ENCODE measurements around the gene PREX1. TPM values are rescaled to one million over a fixed set of nuclear protein-coding genes. Genes with fewer than 3 reads are reported as not detected.

Gene PREX1
- total and polyA plus RNA-seq, 2 experiments from 2014 or later: 2.4 to 10.3 TPM

DNA sequence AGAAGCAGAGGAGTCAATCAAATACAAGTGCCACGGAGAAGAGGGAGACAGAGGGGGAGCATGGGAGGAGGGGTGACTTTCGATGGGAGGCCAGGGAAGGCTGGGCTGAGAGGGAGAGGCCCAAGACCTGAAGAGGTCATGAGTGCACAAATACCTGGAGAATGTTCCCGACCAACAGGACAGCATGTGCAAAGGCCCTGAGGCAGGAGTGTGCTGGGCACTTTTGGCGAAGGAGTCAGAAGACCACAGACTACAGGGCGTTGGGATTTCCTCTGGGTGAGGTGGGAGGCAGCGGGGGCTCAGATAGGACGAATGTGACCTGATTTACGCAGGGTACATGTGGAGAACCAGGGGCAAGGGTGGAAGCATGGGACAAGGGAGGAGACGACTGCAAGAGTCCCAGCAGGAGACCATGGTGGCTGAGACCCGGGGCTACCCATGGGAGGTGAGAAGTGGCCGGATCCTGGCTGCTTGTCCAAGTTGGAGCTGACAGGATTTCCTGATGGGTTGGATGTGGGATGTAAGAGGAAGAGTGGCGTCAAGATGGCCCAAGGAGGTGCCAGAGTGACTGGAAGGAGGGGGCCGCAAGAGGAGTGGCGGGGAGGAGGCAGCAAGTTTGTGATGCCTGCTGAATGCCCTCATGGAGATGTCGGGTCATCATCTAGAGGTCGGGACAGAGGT is 23.4 kb downstream of the PREX1 start:
- peaks cover 16% of the 10 kb centered on the region for H3K36me3 Mint-ChIP-seq (ENCODE audit: low read depth)
- H3K4me1 Mint-ChIP-seq: no peaks in the 10 kb centered on the region
- Histone ChIP-seq H3K27me3 (ENCODE audit: insufficient read depth) (no peaks in the 10 kb centered on the region), H3K4me3 (no peak overlapping the region), H3K4me1 (ENCODE audit: insufficient read depth) (no peaks in the 10 kb centered on the region), H3K27ac (ENCODE audit: low read depth) (no peak overlapping the region), H2AFZ (no peak overlapping the region), H3K79me2 (replicated peaks; ENCODE audit: insufficient read depth) (no peaks in the 10 kb centered on the region), H4K20me1 (replicated peaks; ENCODE audit: insufficient read depth) (no peaks in the 10 kb centered on the region), H3K4me2 (no peak overlapping the region), H3F3A (replicated peaks; ENCODE audit: low read depth) (no peaks in the 10 kb centered on the region), H3K36me3 (ENCODE audit: insufficient read depth) (no peaks in the 10 kb centered on the region), H3K9me2 (ENCODE audit: insufficient read depth) (no peaks in the 10 kb centered on the region)
- H3K4me3 Mint-ChIP-seq: no peak overlapping the region
- ATAC-seq: no peak
- peaks cover 9% of the 10 kb centered on the region for H3K27me3 Mint-ChIP-seq (ENCODE audit: insufficient read depth, low read depth, poor library complexity)
- DNase-seq (ENCODE audit: low spot score): no peak
- no peak overlapping the region for H3K27ac Mint-ChIP-seq
- TF ChIP-seq, protein P1, sequence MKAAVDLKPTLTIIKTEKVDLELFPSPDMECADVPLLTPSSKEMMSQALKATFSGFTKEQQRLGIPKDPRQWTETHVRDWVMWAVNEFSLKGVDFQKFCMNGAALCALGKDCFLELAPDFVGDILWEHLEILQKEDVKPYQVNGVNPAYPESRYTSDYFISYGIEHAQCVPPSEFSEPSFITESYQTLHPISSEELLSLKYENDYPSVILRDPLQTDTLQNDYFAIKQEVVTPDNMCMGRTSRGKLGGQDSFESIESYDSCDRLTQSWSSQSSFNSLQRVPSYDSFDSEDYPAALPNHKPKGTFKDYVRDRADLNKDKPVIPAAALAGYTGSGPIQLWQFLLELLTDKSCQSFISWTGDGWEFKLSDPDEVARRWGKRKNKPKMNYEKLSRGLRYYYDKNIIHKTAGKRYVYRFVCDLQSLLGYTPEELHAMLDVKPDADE (IDR thresholded peaks at IDR 0.05): no peak
- TF ChIP-seq JUNB (IDR thresholded peaks at IDR 0.05; ENCODE audit: unreplicated experiment) (no peak), EZH2phosphoT487 (IDR thresholded peaks at IDR 0.05; ENCODE audit: unreplicated experiment) (no peak), STAT1 (IDR thresholded peaks at IDR 0.05; ENCODE audit: unreplicated experiment) (no peak), POLR2AphosphoS5 (IDR thresholded peaks at IDR 0.05; ENCODE audit: low read depth) (no peak), NANOG (IDR thresholded peaks at IDR 0.05; ENCODE audit: borderline replicate concordance) (no peak), ZNF331 (CRISPR knock-in tag; IDR thresholded peaks at IDR 0.05; ENCODE audit: low read depth) (no peak), EZH2 (IDR thresholded peaks at IDR 0.05; ENCODE audit: low read depth, unreplicated experiment) (no peak), CREB1 (CRISPR knock-in tag; IDR thresholded peaks at IDR 0.05; ENCODE audit: low read depth) (no peak)
- TF ChIP-seq, protein P2, sequence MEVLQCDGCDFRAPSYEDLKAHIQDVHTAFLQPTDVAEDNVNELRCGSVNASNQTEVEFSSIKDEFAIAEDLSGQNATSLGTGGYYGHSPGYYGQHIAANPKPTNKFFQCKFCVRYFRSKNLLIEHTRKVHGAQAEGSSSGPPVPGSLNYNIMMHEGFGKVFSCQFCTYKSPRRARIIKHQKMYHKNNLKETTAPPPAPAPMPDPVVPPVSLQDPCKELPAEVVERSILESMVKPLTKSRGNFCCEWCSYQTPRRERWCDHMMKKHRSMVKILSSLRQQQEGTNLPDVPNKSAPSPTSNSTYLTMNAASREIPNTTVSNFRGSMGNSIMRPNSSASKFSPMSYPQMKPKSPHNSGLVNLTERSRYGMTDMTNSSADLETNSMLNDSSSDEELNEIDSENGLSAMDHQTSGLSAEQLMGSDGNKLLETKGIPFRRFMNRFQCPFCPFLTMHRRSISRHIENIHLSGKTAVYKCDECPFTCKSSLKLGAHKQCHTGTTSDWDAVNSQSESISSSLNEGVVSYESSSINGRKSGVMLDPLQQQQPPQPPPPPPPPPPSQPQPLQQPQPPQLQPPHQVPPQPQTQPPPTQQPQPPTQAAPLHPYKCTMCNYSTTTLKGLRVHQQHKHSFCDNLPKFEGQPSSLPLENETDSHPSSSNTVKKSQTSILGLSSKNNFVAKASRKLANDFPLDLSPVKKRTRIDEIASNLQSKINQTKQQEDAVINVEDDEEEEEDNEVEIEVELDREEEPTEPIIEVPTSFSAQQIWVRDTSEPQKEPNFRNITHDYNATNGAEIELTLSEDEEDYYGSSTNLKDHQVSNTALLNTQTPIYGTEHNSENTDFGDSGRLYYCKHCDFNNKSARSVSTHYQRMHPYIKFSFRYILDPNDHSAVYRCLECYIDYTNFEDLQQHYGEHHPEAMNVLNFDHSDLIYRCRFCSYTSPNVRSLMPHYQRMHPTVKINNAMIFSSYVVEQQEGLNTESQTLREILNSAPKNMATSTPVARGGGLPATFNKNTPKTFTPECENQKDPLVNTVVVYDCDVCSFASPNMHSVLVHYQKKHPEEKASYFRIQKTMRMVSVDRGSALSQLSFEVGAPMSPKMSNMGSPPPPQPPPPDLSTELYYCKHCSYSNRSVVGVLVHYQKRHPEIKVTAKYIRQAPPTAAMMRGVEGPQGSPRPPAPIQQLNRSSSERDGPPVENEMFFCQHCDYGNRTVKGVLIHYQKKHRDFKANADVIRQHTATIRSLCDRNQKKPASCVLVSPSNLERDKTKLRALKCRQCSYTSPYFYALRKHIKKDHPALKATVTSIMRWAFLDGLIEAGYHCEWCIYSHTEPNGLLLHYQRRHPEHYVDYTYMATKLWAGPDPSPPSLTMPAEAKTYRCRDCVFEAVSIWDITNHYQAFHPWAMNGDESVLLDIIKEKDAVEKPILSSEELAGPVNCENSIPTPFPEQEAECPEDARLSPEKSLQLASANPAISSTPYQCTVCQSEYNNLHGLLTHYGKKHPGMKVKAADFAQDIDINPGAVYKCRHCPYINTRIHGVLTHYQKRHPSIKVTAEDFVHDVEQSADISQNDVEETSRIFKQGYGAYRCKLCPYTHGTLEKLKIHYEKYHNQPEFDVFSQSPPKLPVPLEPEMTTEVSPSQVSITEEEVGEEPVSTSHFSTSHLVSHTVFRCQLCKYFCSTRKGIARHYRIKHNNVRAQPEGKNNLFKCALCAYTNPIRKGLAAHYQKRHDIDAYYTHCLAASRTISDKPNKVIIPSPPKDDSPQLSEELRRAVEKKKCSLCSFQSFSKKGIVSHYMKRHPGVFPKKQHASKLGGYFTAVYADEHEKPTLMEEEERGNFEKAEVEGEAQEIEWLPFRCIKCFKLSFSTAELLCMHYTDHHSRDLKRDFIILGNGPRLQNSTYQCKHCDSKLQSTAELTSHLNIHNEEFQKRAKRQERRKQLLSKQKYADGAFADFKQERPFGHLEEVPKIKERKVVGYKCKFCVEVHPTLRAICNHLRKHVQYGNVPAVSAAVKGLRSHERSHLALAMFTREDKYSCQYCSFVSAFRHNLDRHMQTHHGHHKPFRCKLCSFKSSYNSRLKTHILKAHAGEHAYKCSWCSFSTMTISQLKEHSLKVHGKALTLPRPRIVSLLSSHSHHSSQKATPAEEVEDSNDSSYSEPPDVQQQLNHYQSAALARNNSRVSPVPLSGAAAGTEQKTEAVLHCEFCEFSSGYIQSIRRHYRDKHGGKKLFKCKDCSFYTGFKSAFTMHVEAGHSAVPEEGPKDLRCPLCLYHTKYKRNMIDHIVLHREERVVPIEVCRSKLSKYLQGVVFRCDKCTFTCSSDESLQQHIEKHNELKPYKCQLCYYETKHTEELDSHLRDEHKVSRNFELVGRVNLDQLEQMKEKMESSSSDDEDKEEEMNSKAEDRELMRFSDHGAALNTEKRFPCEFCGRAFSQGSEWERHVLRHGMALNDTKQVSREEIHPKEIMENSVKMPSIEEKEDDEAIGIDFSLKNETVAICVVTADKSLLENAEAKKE (CRISPR knock-in tag; IDR thresholded peaks at IDR 0.05): no peak
- TF ChIP-seq, protein P3, sequence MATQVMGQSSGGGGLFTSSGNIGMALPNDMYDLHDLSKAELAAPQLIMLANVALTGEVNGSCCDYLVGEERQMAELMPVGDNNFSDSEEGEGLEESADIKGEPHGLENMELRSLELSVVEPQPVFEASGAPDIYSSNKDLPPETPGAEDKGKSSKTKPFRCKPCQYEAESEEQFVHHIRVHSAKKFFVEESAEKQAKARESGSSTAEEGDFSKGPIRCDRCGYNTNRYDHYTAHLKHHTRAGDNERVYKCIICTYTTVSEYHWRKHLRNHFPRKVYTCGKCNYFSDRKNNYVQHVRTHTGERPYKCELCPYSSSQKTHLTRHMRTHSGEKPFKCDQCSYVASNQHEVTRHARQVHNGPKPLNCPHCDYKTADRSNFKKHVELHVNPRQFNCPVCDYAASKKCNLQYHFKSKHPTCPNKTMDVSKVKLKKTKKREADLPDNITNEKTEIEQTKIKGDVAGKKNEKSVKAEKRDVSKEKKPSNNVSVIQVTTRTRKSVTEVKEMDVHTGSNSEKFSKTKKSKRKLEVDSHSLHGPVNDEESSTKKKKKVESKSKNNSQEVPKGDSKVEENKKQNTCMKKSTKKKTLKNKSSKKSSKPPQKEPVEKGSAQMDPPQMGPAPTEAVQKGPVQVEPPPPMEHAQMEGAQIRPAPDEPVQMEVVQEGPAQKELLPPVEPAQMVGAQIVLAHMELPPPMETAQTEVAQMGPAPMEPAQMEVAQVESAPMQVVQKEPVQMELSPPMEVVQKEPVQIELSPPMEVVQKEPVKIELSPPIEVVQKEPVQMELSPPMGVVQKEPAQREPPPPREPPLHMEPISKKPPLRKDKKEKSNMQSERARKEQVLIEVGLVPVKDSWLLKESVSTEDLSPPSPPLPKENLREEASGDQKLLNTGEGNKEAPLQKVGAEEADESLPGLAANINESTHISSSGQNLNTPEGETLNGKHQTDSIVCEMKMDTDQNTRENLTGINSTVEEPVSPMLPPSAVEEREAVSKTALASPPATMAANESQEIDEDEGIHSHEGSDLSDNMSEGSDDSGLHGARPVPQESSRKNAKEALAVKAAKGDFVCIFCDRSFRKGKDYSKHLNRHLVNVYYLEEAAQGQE (IDR thresholded peaks at IDR 0.05; ENCODE audit: unreplicated experiment): no peak
- H3K9me3 Mint-ChIP-seq: peaks cover 4% of the 10 kb centered on the region; the same call in 2 of the 3 replicates
